SU-DHL-6 (cell line): Measurements from ENCODE around the gene CHST13.

Source experiments
- EZH2phosphoT487 ChIP-seq: fragments of 200-600 bp; sonication (generic), shearing (Covaris generic); conservative IDR thresholded peaks from 2 replicates; pipeline ENCODE4 v1.6.1; 2018; ENCODE audit warnings: mild to moderate bottlenecking, antibody characterized with exemption, low read length, moderate library complexity, mixed read lengths
- TF ChIP-seq, protein P1 (sequence below): fragments of 200-600 bp; sonication (generic); IDR thresholded peaks from one replicate; pipeline ENCODE4 v1.5.1; 2017; ENCODE audit warnings: antibody characterized with exemption, mild to moderate bottlenecking, low read length, moderate library complexity; ENCODE audit not compliant: insufficient read depth, poor library complexity, severe bottlenecking

DNA sequence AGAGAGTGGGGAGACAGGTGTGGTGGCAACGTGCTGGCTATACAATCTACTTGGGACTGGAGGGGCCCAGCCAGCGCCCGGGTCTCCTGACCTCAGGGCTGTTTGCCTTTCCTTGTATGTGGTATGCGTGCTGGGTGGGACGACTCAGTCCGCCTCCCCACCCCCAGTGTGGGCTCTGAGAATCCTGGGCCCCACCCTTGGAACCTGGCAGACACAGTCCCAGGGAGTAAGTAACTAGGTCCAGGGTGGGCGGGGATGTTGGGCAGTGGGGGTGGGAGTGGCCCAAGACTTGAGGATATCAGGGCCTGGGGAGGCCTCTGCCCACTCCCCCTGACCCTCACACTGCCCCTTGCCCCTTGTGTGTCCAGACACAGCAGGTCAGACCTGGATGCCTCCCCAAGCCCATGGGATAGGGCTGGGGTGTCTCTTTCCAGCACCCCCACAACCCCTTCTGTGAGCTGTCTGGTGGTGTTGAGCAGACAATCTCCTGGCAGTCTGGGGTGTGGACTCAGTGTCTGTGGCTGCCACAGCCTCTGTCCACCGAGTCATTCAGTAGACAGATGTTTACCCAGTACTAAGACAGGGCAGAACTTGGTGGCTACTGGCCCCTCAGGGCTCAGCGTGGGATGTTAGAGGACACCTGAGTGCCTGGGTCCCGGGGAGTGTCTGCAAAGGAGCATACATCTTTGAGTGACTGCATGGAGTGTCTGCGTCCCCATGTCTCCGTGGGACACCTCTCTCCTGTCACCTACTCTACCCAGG, 1.3 kb downstream of the CHST13 start:
- TF ChIP-seq, protein P1, sequence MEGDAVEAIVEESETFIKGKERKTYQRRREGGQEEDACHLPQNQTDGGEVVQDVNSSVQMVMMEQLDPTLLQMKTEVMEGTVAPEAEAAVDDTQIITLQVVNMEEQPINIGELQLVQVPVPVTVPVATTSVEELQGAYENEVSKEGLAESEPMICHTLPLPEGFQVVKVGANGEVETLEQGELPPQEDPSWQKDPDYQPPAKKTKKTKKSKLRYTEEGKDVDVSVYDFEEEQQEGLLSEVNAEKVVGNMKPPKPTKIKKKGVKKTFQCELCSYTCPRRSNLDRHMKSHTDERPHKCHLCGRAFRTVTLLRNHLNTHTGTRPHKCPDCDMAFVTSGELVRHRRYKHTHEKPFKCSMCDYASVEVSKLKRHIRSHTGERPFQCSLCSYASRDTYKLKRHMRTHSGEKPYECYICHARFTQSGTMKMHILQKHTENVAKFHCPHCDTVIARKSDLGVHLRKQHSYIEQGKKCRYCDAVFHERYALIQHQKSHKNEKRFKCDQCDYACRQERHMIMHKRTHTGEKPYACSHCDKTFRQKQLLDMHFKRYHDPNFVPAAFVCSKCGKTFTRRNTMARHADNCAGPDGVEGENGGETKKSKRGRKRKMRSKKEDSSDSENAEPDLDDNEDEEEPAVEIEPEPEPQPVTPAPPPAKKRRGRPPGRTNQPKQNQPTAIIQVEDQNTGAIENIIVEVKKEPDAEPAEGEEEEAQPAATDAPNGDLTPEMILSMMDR, result no peak
- TF ChIP-seq EZH2phosphoT487, result no peak
